Measurements from ENCODE around the gene CERKL. TPM values are rescaled to one million over a fixed set of nuclear protein-coding genes. Genes with fewer than 3 reads are reported as not detected.
A peak's percentile ranks its signal among the peaks of the same experiment; 100 is the strongest.

Gene CERKL
- total and polyA plus RNA-seq, 2 of the 13 experiments (the other 11 are each of a cell fraction or from before 2014, with no cell fraction given) = not detected

- H3K4me3 ChIP-seq (replicated peaks in 1 of 3; ENCODE audit: insufficient read depth in 1 of 3, low read depth in 2 of 3, low read length in 3 of 3) = no peak within 1 kb of the TSS
- no peak within 1 kb of the TSS for H3K4me2 ChIP-seq (ENCODE audit: low read depth, low read length)
- H3K36me3 ChIP-seq (replicated peaks in 1 of 2; ENCODE audit: control insufficient read depth in 1 of 2, insufficient read depth in 2 of 2, low read length in 2 of 2) = no peaks in the 10 kb centered on the region
- FAIRE-seq (no peak), DNase-seq (ENCODE audit: low spot score) (no peak), ATAC-seq (no peak)
- no peaks in the 10 kb centered on the region for H3K79me2 ChIP-seq (ENCODE audit: insufficient read depth, low read length)
- in situ Hi-C loops (cut with HindIII; ENCODE audit: extremely low pct_ligation_motif_present, low pct_unique_long_range_greater_than_20kb) (no loop called here), intact Hi-C loops (cut with micrococcal nuclease; ENCODE audit: unreplicated experiment) (no loop called here)
- CTCF ChIA-PET (ENCODE audit: low intra/inter-chr PET ratio, low total read pairs) = no interaction called here
- no peaks in the 10 kb centered on the region for H3K4me1 ChIP-seq (ENCODE audit: insufficient read depth, low read length)
- H3K27ac ChIP-seq (ENCODE audit: extremely low read length, insufficient read depth, low read length) = no peak within 1 kb of the TSS
- no peak within 1 kb of the TSS for H3K9ac ChIP-seq (ENCODE audit: insufficient read depth, low read depth, low read length)
- no peak for TF ChIP-seq ZIK1 (CRISPR knock-in tag; IDR thresholded peaks at IDR 0.05; ENCODE audit: borderline replicate concordance, low read depth)
- peak; percentile 26; the same call in 1 of the 2 replicates for TF ChIP-seq RAD51 (IDR thresholded peaks at IDR 0.05; ENCODE audit: borderline replicate concordance)
- TF ChIP-seq HNRNPK (IDR thresholded peaks at IDR 0.05; ENCODE audit: low read depth, low read length, poor library complexity, severe bottlenecking) = peak; percentile 38
- H3K27me3 ChIP-seq (ENCODE audit: control insufficient read depth in 1 of 2, insufficient read depth in 2 of 2, low read length in 2 of 2) = peaks cover 9 to 50% of the 10 kb centered on the region in 2 experiments; a peak in 4 of 5 replicates
- no TSS peak for BruUV-seq (replicated peaks)
- POLR2A ChIA-PET = no interaction called here
- H4K20me1 ChIP-seq (ENCODE audit: insufficient read depth, low read length) = no peaks in the 10 kb centered on the region; the same call in 1 of the 2 replicates
- 43% methylated on average over 45 of the region's 45 CpGs for WGBS (ENCODE audit: low lambda C conversion rate)
- no peaks in the 10 kb centered on the region for H3K9me3 ChIP-seq (ENCODE audit: low read length)
- H2AFZ ChIP-seq (ENCODE audit: low read length) = no peak within 1 kb of the TSS
These were observed 23.4 kb upstream of the CERKL start, which contains the start of gene NEUROD1 for GRCh38 chr2:181680055-181680936. NEUROD1 (minus strand) TSS chr2:181680517; CDS start chr2:181678860, 1,657 bp downstream.

- no peaks in the 10 kb centered on the region for H3K79me2 ChIP-seq (ENCODE audit: insufficient read depth, low read length)
- H3K4me2 ChIP-seq (ENCODE audit: low read depth, low read length) = no peak overlapping the region
- no peaks in the 10 kb centered on the region for H3K36me3 ChIP-seq (replicated peaks in 1 of 2; ENCODE audit: control insufficient read depth in 1 of 2, insufficient read depth in 2 of 2, low read length in 2 of 2)
- no peak for DNase-seq (ENCODE audit: low spot score)
- ChIA-PET POLR2A (no interaction called here), CTCF (ENCODE audit: low intra/inter-chr PET ratio, low total read pairs) (no interaction called here)
- no peak overlapping the region for H3K27ac ChIP-seq (ENCODE audit: extremely low read length, insufficient read depth, low read length)
- no peaks in the 10 kb centered on the region for H3K9me3 ChIP-seq (ENCODE audit: low read length)
- 47% methylated on average over 20 of the region's 20 CpGs for WGBS (ENCODE audit: low lambda C conversion rate)
- no peak for ATAC-seq
- H3K9ac ChIP-seq (ENCODE audit: insufficient read depth, low read depth, low read length) = no peak overlapping the region
- FAIRE-seq = no peak
- no peaks in the 10 kb centered on the region; the same call in 1 of the 2 replicates for H4K20me1 ChIP-seq (ENCODE audit: insufficient read depth, low read length)
- no TSS peak for BruUV-seq (replicated peaks)
- in situ Hi-C loops (cut with HindIII; ENCODE audit: extremely low pct_ligation_motif_present, low pct_unique_long_range_greater_than_20kb) = no loop called here
- H2AFZ ChIP-seq (ENCODE audit: low read length) = no peak overlapping the region
- no peak overlapping the region for H3K4me3 ChIP-seq (replicated peaks in 1 of 3; ENCODE audit: insufficient read depth in 1 of 3, low read depth in 2 of 3, low read length in 3 of 3)
- H3K4me1 ChIP-seq (ENCODE audit: insufficient read depth, low read length) = no peaks in the 10 kb centered on the region
- intact Hi-C loops (cut with micrococcal nuclease; ENCODE audit: unreplicated experiment) = no loop called here
- H3K27me3 ChIP-seq (ENCODE audit: control insufficient read depth in 1 of 2, insufficient read depth in 2 of 2, low read length in 2 of 2) = peaks cover 8 to 43% of the 10 kb centered on the region in 2 experiments; a peak in 4 of 5 replicates
- no peak for TF ChIP-seq TIGD3 (CRISPR knock-in tag; IDR thresholded peaks at IDR 0.05; ENCODE audit: borderline replicate concordance)
- TF ChIP-seq NFE2L2 (IDR thresholded peaks at IDR 0.05; ENCODE audit: low read length) = no peak
- no peak for TF ChIP-seq ZNF468 (CRISPR knock-in tag; IDR thresholded peaks at IDR 0.05)
- no peak for TF ChIP-seq ZNF333 (CRISPR knock-in tag; IDR thresholded peaks at IDR 0.05; ENCODE audit: borderline replicate concordance)
- no peak for TF ChIP-seq ZFP41 (CRISPR knock-in tag; IDR thresholded peaks at IDR 0.05; ENCODE audit: borderline replicate concordance)
- TF ChIP-seq BORCS8-MEF2B (CRISPR knock-in tag; IDR thresholded peaks at IDR 0.05) = no peak
- TF ChIP-seq KDM4B (CRISPR knock-in tag; IDR thresholded peaks at IDR 0.05) = no peak
- no peak for TF ChIP-seq TRIM24 (CRISPR knock-in tag; IDR thresholded peaks at IDR 0.05)
- no peak for TF ChIP-seq NRL (CRISPR knock-in tag; IDR thresholded peaks at IDR 0.05; ENCODE audit: borderline replicate concordance)
- TF ChIP-seq ZNF605 (CRISPR knock-in tag; IDR thresholded peaks at IDR 0.05) = no peak
- TF ChIP-seq KLF9 (CRISPR knock-in tag; IDR thresholded peaks at IDR 0.05; ENCODE audit: low read depth) = no peak
- no peak for TF ChIP-seq SMAD9 (CRISPR knock-in tag; IDR thresholded peaks at IDR 0.05)
- TF ChIP-seq ZNF530 (CRISPR knock-in tag; IDR thresholded peaks at IDR 0.05; ENCODE audit: low read depth) = no peak
These were observed 22.7 kb upstream of the CERKL start for GRCh38 chr2:181679544-181679979.
